Stimulated activated CD4-positive, alpha-beta T cell treated with anti-CD3 and anti-CD28 coated beads, Interleukin-1b, Interleukin-23, amount 100 ng/mL, for 48 hours (primary cell): ENCODE data around the gene CNOT10.
"Not testable (repeated sequence)": the region's sequence is repeated elsewhere in the genome, so short reads cannot be mapped to it uniquely, and the experiment has no call there.

Experiments
- DNase-seq: peaks from one replicate; pipeline ENCODE4 v3.0.0-alpha.2; 2020

The CNOT10 gene

GRCh38 chr3:32778389-32778788 lies 93.4 kb downstream of the CNOT10 start:
- DNase-seq, result peak; percentile 38

- no peak for DNase-seq
These were observed 95.2 kb downstream of the CNOT10 start for GRCh38 chr3:32780071-32780734.

- DNase-seq, result no peak
These were observed 95.8 kb downstream of the CNOT10 start for GRCh38 chr3:32780735-32781210.

GRCh38 chr3:32781211-32781968 lies 96.4 kb downstream of the CNOT10 start:
- DNase-seq, result peak; percentile 64

GRCh38 chr3:32781969-32782270 lies 96.9 kb downstream of the CNOT10 start:
- DNase-seq, result not testable (repeated sequence)

GRCh38 chr3:32782407-32782806 lies 97.4 kb downstream of the CNOT10 start:
- no peak for DNase-seq

- DNase-seq, result no peak
These were observed 106.8 kb downstream of the CNOT10 start for GRCh38 chr3:32791833-32792232.

- DNase-seq, result no peak
These were observed 109.7 kb downstream of the CNOT10 start for GRCh38 chr3:32794487-32795308.

- not testable (repeated sequence) for DNase-seq
These were observed 111.5 kb downstream of the CNOT10 start for GRCh38 chr3:32796384-32796950.

GRCh38 chr3:32797776-32798175 lies 112.8 kb downstream of the CNOT10 start:
- no peak for DNase-seq

- not testable (repeated sequence) for DNase-seq
These were observed 116.5 kb downstream of the CNOT10 start for GRCh38 chr3:32801440-32801839.

- no peak for DNase-seq
These were observed 128.2 kb downstream of the CNOT10 start for GRCh38 chr3:32813180-32813579.

- no peak for DNase-seq
These were observed 129.4 kb downstream of the CNOT10 start for GRCh38 chr3:32814361-32814760.

- DNase-seq, result no peak
These were observed 131.0 kb downstream of the CNOT10 start for GRCh38 chr3:32815841-32816438.

- DNase-seq, result no peak
These were observed 131.7 kb downstream of the CNOT10 start for GRCh38 chr3:32816439-32817256.

GRCh38 chr3:32817257-32817557 lies 132.2 kb downstream of the CNOT10 start:
- DNase-seq, result no peak

- DNase-seq, result no peak
These were observed 132.7 kb downstream of the CNOT10 start, which contains the start of gene TRIM71 for GRCh38 chr3:32817558-32818228. TRIM71 (plus strand) TSS chr3:32817997; CDS start chr3:32818081, 84 bp downstream.

GRCh38 chr3:32818229-32818969 lies 133.4 kb downstream of the CNOT10 start:
- DNase-seq, result no peak

- no peak for DNase-seq
These were observed 134.1 kb downstream of the CNOT10 start for GRCh38 chr3:32818970-32819511.
